GM23338 (cell line): ENCODE results near the gene ELAVL4. TPM values are rescaled to one million over a fixed set of nuclear protein-coding genes. Genes with fewer than 3 reads are reported as not detected.
A peak's percentile ranks its signal among the peaks of the same experiment; 100 is the strongest.

Source experiments
- ATAC-seq: fragments of 200-7000 bp; cut with Tn5 transposase; 3 replicates; pipeline ENCODE4 v1.9.1; 2020
- DNase-seq: peaks from one replicate; pipeline ENCODE4 v3.0.0-alpha.2; 2015; ENCODE audit warnings: low spot score
- H2AFZ ChIP-seq: fragments of 200-600 bp; sonication (generic); 2 replicates; pipeline ENCODE4 v1.8.0; 2016; ENCODE audit warnings: antibody characterized with exemption, mild to moderate bottlenecking, moderate library complexity
- H3F3A ChIP-seq: fragments of 200-600 bp; sonication (generic); replicated peaks from 2 replicates; pipeline ENCODE4 v1.8.0; 2017; ENCODE audit warnings: antibody characterized with exemption, mixed run types, low read depth
- H3K27ac ChIP-seq: fragments of 200-600 bp; sonication (generic); 2 replicates; pipeline ENCODE4 v1.6.1; 2016; ENCODE audit warnings: low read depth
- H3K27me3 ChIP-seq: fragments of 200-600 bp; sonication (generic); 2 replicates; pipeline ENCODE4 v1.8.0; 2016; ENCODE audit warnings: mild to moderate bottlenecking, mixed run types, moderate library complexity; ENCODE audit not compliant: insufficient read depth
- H3K36me3 ChIP-seq: fragments of 200-600 bp; sonication (generic); 2 replicates; pipeline ENCODE4 v1.8.0; 2016; ENCODE audit warnings: mild to moderate bottlenecking; ENCODE audit not compliant: insufficient read depth
- H3K4me1 ChIP-seq: fragments of 200-600 bp; sonication (generic); 2 replicates; pipeline ENCODE4 v1.8.0; 2016; ENCODE audit warnings: mild to moderate bottlenecking, moderate library complexity; ENCODE audit not compliant: insufficient read depth
- H3K4me2 ChIP-seq: fragments of 200-600 bp; sonication (generic); 2 replicates; pipeline ENCODE4 v1.7.1; 2017; ENCODE audit warnings: mixed run types
- H3K4me3 ChIP-seq: fragments of 200-600 bp; sonication (generic); 2 replicates; pipeline ENCODE4 v1.6.1; 2016; ENCODE audit warnings: mixed run types
- H3K79me2 ChIP-seq: fragments of 200-600 bp; sonication (generic); replicated peaks from 2 replicates; pipeline ENCODE4 v1.8.0; 2017; ENCODE audit warnings: mild to moderate bottlenecking; ENCODE audit not compliant: insufficient read depth
- H3K9me2 ChIP-seq: fragments of 200-600 bp; sonication (generic); 2 replicates; pipeline ENCODE4 v1.8.0; 2017; ENCODE audit not compliant: insufficient read depth
- H4K20me1 ChIP-seq: fragments of 200-600 bp; sonication (generic); replicated peaks from 2 replicates; pipeline ENCODE4 v1.8.0; 2017; ENCODE audit warnings: mild to moderate bottlenecking; ENCODE audit not compliant: insufficient read depth
- H3K27ac Mint-ChIP-seq: 2 replicates; pipeline ENCODE4 v1.8.0; 2020; ENCODE audit warnings: inconsistent platforms, mild to moderate bottlenecking, moderate library complexity, mixed read lengths
- H3K27me3 Mint-ChIP-seq: 3 replicates; pipeline ENCODE4 v1.8.0; 2022; ENCODE audit warnings: low read depth, mild to moderate bottlenecking, moderate library complexity, mixed read lengths, inconsistent platforms; ENCODE audit not compliant: insufficient read depth, poor library complexity
- H3K36me3 Mint-ChIP-seq: 3 replicates; pipeline ENCODE4 v1.8.0; 2021; ENCODE audit warnings: low read depth, mild to moderate bottlenecking, inconsistent platforms, moderate library complexity, mixed read lengths
- H3K4me1 Mint-ChIP-seq: 3 replicates; pipeline ENCODE4 v1.8.0; 2020; ENCODE audit warnings: mild to moderate bottlenecking, inconsistent platforms, mixed read lengths
- H3K4me3 Mint-ChIP-seq: 3 replicates; pipeline ENCODE4 v1.8.0; 2021; ENCODE audit warnings: moderate library complexity, mild to moderate bottlenecking, inconsistent platforms, mixed read lengths
- H3K9me3 Mint-ChIP-seq: 3 replicates; pipeline ENCODE4 v1.8.0; 2020; ENCODE audit warnings: moderate library complexity, mild to moderate bottlenecking, inconsistent platforms, mixed read lengths
- EZH2 ChIP-seq: fragments of 200-600 bp; sonication (generic); IDR thresholded peaks from one replicate; pipeline ENCODE4 v1.8.0; 2017; ENCODE audit warnings: antibody characterized with exemption, mild to moderate bottlenecking, low read depth; ENCODE audit not compliant: unreplicated experiment
- EZH2phosphoT487 ChIP-seq: fragments of 200-600 bp; sonication (generic); IDR thresholded peaks from one replicate; pipeline ENCODE4 v1.8.1; 2018; ENCODE audit warnings: antibody characterized with exemption; ENCODE audit not compliant: unreplicated experiment
- JUNB ChIP-seq: IDR thresholded peaks from one replicate; pipeline ENCODE4 v1.6.1; 2016; ENCODE audit warnings: antibody characterized with exemption; ENCODE audit not compliant: unreplicated experiment
- NANOG ChIP-seq: IDR thresholded peaks from 2 replicates; pipeline ENCODE4 v1.6.1; 2016; ENCODE audit warnings: antibody characterized with exemption, borderline replicate concordance
- STAT1 ChIP-seq: IDR thresholded peaks from one replicate; pipeline ENCODE4 v1.6.1; 2016; ENCODE audit warnings: antibody characterized with exemption; ENCODE audit not compliant: unreplicated experiment
- ZNF114 ChIP-seq: fragments of 250-450 bp; sonication (Bioruptor Pico); IDR thresholded peaks from 2 replicates; pipeline ENCODE4 v1.5.0; 2020; ENCODE audit warnings: mild to moderate bottlenecking, moderate library complexity
- polyA plus RNA-seq: library from polyadenylated mRNA; unstranded; fragments of >200 nt; fragmentation: Nextera tagmentation; extraction: Ambion mirVana; gene quantifications from 2 replicates; pipeline ENCODE4 v1.2.1, GENCODE V29; 2016
- total RNA-seq: library from RNA; depleted of rRNA; stranded (reverse); fragments of >200 nt; shearing (Covaris generic); gene quantifications from 2 replicates; pipeline ENCODE4 v1.2.3, GENCODE V29; 2014
- TF ChIP-seq, protein P1 (sequence below), 2 experiments: fragments of 200-600 bp in 1 of 2; sonication (generic) in 1 of 2; conservative IDR thresholded peaks; 2 replicates each; pipeline versions ENCODE4 v1.5.1 to v1.6.1; 2016 to 2017; ENCODE audit warnings: antibody characterized with exemption in 2 of 2, low read depth in 2 of 2, mild to moderate bottlenecking in 2 of 2, moderate library complexity in 1 of 2
- TF ChIP-seq, protein P2 (sequence below): IDR thresholded peaks from 2 replicates; pipeline ENCODE4 v1.6.1; 2016; ENCODE audit warnings: antibody characterized with exemption
- TF ChIP-seq, protein P3 (sequence below): fragments of 250-450 bp; sonication (Bioruptor Pico); IDR thresholded peaks from 2 replicates; pipeline ENCODE4 v1.5.0; 2020; ENCODE audit warnings: mild to moderate bottlenecking, moderate library complexity

ELAVL4 gene
- total and polyA plus RNA-seq, 2 experiments from 2014 or later = 1.4 to 1.9 TPM

DNA sequence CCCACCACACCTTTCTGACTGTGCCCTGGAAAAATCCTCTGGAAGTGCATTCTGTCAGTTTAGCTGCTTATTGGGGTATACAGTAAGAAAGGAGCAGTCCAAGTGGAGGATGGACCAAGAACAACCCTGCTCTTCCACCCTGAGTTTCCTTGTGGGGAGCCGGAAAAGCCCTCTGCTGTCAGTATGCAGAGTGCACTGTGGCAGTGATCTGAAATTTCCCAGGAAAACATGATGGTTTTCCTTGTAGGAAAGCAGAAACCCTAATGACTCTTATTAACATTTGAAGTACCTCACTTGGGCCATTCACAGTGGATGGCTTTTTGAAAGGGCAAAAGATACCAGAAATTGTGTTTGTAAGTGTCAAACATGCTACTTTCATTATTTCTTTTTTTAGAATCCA is 20.5 kb downstream of the ELAVL4 start:
- no peaks in the 10 kb centered on the region for H3K9me2 ChIP-seq
- H3K27ac ChIP-seq = no peak overlapping the region
- no peaks in the 10 kb centered on the region for H3K36me3 ChIP-seq
- H4K20me1 ChIP-seq = no peaks in the 10 kb centered on the region
- H3K4me3 ChIP-seq = no peak overlapping the region
- H3K27me3 Mint-ChIP-seq = peaks cover 3% of the 10 kb centered on the region
- peak overlapping the region; percentile 27 for H3K4me2 ChIP-seq
- no peak overlapping the region for H2AFZ ChIP-seq
- H3K4me1 Mint-ChIP-seq = peaks cover 32% of the 10 kb centered on the region
- H3F3A ChIP-seq = no peaks in the 10 kb centered on the region
- H3K9me3 Mint-ChIP-seq = no peaks in the 10 kb centered on the region
- H3K27me3 ChIP-seq = no peaks in the 10 kb centered on the region
- DNase-seq (peak; percentile 36), ATAC-seq (peak; percentile 58)
- H3K4me3 Mint-ChIP-seq = no peak overlapping the region
- H3K27ac Mint-ChIP-seq = no peak overlapping the region
- peaks cover 25% of the 10 kb centered on the region for H3K4me1 ChIP-seq
- H3K36me3 Mint-ChIP-seq = no peaks in the 10 kb centered on the region
- no peaks in the 10 kb centered on the region for H3K79me2 ChIP-seq
- no peak for TF ChIP-seq STAT1
- TF ChIP-seq NANOG = peak; percentile 26; the same call in 1 of the 2 replicates

DNA sequence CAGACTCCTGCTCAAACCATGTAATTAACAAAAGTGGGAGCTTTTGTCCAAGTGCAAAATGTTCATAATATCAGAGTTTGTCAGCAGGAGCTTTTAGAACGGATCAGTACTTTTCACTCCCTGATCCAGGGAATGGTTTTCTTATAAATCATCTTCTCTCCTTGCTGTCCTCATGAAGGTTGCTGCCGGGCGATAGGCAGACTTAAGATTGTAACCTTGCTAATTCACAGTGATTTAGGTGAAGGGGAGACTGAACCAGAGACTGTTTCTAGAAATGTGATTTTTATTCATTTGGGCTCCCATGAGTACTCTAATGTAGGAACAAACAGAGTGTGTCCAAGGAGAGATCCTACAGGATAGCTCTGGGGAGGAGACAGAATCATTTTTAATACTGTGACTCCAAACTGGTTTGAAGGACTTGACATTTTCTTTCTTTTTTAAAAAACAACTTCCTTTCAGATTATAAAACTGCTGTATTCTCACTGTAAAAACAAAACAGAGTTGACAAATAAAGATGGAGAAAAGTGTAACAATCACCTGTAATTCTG is 23.7 kb downstream of the ELAVL4 start:
- H3K9me3 Mint-ChIP-seq = no peaks in the 10 kb centered on the region
- H3K9me2 ChIP-seq = no peaks in the 10 kb centered on the region
- H3K27me3 ChIP-seq = no peaks in the 10 kb centered on the region
- no peak overlapping the region for H3K27ac Mint-ChIP-seq
- H3K36me3 Mint-ChIP-seq = no peaks in the 10 kb centered on the region
- H3K27ac ChIP-seq = no peak overlapping the region
- H3K4me1 ChIP-seq = peaks cover 25% of the 10 kb centered on the region
- no peak for DNase-seq
- no peaks in the 10 kb centered on the region for H4K20me1 ChIP-seq
- no peak overlapping the region for H3K4me2 ChIP-seq
- no peak overlapping the region for H3K4me3 Mint-ChIP-seq
- H3K36me3 ChIP-seq = no peaks in the 10 kb centered on the region
- no peaks in the 10 kb centered on the region for H3F3A ChIP-seq
- TF ChIP-seq, protein P1, sequence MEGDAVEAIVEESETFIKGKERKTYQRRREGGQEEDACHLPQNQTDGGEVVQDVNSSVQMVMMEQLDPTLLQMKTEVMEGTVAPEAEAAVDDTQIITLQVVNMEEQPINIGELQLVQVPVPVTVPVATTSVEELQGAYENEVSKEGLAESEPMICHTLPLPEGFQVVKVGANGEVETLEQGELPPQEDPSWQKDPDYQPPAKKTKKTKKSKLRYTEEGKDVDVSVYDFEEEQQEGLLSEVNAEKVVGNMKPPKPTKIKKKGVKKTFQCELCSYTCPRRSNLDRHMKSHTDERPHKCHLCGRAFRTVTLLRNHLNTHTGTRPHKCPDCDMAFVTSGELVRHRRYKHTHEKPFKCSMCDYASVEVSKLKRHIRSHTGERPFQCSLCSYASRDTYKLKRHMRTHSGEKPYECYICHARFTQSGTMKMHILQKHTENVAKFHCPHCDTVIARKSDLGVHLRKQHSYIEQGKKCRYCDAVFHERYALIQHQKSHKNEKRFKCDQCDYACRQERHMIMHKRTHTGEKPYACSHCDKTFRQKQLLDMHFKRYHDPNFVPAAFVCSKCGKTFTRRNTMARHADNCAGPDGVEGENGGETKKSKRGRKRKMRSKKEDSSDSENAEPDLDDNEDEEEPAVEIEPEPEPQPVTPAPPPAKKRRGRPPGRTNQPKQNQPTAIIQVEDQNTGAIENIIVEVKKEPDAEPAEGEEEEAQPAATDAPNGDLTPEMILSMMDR (conservative IDR thresholded peaks at IDR 0.05; ENCODE audit: low read depth in 2 of 2) = no peak
- TF ChIP-seq, protein P2, sequence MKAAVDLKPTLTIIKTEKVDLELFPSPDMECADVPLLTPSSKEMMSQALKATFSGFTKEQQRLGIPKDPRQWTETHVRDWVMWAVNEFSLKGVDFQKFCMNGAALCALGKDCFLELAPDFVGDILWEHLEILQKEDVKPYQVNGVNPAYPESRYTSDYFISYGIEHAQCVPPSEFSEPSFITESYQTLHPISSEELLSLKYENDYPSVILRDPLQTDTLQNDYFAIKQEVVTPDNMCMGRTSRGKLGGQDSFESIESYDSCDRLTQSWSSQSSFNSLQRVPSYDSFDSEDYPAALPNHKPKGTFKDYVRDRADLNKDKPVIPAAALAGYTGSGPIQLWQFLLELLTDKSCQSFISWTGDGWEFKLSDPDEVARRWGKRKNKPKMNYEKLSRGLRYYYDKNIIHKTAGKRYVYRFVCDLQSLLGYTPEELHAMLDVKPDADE = no peak
- TF ChIP-seq EZH2 = no peak
- TF ChIP-seq ZNF114 (CRISPR knock-in tag) = no peak
- H3K79me2 ChIP-seq = no peaks in the 10 kb centered on the region
- no peak overlapping the region for H2AFZ ChIP-seq
- peaks cover 26% of the 10 kb centered on the region for H3K4me1 Mint-ChIP-seq
- H3K4me3 ChIP-seq = no peak overlapping the region
- no peaks in the 10 kb centered on the region for H3K27me3 Mint-ChIP-seq
- no peak for ATAC-seq

DNA sequence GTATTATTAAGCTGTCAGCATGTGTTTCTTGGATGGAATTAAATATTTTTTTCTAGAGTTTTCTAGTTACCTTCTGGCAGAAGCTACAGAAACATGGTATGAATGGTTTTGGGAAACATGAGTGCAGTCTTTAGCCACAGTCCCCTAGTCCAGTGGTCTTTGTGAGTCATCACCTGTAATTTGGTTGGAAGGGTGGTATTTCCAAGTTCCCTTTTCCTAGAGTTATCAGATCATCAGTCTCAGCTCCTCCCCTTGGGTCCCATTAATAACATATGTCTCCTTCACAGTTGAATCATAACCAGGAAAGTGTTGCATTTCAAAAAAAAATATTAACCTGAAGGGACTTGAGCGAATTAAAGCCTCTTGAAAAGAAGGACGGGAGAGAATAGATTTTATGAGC is 27.0 kb downstream of the ELAVL4 start:
- DNase-seq (no peak), ATAC-seq (no peak)
- Histone ChIP-seq H3K4me3 (no peak overlapping the region), H3K79me2 (no peaks in the 10 kb centered on the region), H3K36me3 (no peaks in the 10 kb centered on the region), H3K4me2 (no peak overlapping the region), H3K4me1 (peaks cover 3% of the 10 kb centered on the region), H2AFZ (no peak overlapping the region), H3K27me3 (no peaks in the 10 kb centered on the region), H3F3A (no peaks in the 10 kb centered on the region), H3K27ac (no peak overlapping the region), H3K9me2 (no peaks in the 10 kb centered on the region), H4K20me1 (no peaks in the 10 kb centered on the region)
- Mint-ChIP-seq H3K4me3 (no peak overlapping the region), H3K9me3 (no peaks in the 10 kb centered on the region), H3K4me1 (peaks cover 17% of the 10 kb centered on the region), H3K36me3 (no peaks in the 10 kb centered on the region), H3K27me3 (no peaks in the 10 kb centered on the region), H3K27ac (no peak overlapping the region)
- TF ChIP-seq, protein P3, sequence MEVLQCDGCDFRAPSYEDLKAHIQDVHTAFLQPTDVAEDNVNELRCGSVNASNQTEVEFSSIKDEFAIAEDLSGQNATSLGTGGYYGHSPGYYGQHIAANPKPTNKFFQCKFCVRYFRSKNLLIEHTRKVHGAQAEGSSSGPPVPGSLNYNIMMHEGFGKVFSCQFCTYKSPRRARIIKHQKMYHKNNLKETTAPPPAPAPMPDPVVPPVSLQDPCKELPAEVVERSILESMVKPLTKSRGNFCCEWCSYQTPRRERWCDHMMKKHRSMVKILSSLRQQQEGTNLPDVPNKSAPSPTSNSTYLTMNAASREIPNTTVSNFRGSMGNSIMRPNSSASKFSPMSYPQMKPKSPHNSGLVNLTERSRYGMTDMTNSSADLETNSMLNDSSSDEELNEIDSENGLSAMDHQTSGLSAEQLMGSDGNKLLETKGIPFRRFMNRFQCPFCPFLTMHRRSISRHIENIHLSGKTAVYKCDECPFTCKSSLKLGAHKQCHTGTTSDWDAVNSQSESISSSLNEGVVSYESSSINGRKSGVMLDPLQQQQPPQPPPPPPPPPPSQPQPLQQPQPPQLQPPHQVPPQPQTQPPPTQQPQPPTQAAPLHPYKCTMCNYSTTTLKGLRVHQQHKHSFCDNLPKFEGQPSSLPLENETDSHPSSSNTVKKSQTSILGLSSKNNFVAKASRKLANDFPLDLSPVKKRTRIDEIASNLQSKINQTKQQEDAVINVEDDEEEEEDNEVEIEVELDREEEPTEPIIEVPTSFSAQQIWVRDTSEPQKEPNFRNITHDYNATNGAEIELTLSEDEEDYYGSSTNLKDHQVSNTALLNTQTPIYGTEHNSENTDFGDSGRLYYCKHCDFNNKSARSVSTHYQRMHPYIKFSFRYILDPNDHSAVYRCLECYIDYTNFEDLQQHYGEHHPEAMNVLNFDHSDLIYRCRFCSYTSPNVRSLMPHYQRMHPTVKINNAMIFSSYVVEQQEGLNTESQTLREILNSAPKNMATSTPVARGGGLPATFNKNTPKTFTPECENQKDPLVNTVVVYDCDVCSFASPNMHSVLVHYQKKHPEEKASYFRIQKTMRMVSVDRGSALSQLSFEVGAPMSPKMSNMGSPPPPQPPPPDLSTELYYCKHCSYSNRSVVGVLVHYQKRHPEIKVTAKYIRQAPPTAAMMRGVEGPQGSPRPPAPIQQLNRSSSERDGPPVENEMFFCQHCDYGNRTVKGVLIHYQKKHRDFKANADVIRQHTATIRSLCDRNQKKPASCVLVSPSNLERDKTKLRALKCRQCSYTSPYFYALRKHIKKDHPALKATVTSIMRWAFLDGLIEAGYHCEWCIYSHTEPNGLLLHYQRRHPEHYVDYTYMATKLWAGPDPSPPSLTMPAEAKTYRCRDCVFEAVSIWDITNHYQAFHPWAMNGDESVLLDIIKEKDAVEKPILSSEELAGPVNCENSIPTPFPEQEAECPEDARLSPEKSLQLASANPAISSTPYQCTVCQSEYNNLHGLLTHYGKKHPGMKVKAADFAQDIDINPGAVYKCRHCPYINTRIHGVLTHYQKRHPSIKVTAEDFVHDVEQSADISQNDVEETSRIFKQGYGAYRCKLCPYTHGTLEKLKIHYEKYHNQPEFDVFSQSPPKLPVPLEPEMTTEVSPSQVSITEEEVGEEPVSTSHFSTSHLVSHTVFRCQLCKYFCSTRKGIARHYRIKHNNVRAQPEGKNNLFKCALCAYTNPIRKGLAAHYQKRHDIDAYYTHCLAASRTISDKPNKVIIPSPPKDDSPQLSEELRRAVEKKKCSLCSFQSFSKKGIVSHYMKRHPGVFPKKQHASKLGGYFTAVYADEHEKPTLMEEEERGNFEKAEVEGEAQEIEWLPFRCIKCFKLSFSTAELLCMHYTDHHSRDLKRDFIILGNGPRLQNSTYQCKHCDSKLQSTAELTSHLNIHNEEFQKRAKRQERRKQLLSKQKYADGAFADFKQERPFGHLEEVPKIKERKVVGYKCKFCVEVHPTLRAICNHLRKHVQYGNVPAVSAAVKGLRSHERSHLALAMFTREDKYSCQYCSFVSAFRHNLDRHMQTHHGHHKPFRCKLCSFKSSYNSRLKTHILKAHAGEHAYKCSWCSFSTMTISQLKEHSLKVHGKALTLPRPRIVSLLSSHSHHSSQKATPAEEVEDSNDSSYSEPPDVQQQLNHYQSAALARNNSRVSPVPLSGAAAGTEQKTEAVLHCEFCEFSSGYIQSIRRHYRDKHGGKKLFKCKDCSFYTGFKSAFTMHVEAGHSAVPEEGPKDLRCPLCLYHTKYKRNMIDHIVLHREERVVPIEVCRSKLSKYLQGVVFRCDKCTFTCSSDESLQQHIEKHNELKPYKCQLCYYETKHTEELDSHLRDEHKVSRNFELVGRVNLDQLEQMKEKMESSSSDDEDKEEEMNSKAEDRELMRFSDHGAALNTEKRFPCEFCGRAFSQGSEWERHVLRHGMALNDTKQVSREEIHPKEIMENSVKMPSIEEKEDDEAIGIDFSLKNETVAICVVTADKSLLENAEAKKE (CRISPR knock-in tag) = no peak
- no peak for TF ChIP-seq EZH2
- TF ChIP-seq EZH2phosphoT487 = no peak
- no peak for TF ChIP-seq JUNB
